ENCODE measurements around the gene CABLES2. TPM values are rescaled to one million over a fixed set of nuclear protein-coding genes. Genes with fewer than 3 reads are reported as not detected.

Gene CABLES2
- total and polyA plus RNA-seq, 9 donors: 2.7 to 7.0 (median 4.7) TPM

- H3K4me3 ChIP-seq: no peak overlapping the region
- H3K27ac ChIP-seq: no peak overlapping the region
- intact Hi-C loops (cut with DNase I): loop anchor here in 1 of 4 donors (10.0 kb wide), 1 partner anchor 57 kb away; the partner anchor contains the start of gene ADRM1
- H3K4me1 ChIP-seq (ENCODE audit: insufficient read depth): peaks cover 3% of the 10 kb centered on the region
- DNase-seq: peak in 4 of 5 donors; percentile 17 to 40 (median 36)
- H3K9me3 ChIP-seq: no peaks in the 10 kb centered on the region
- WGBS, 3 donors: 85 to 87% (median 87%) methylated on average over 32 to 34 of the region's 34 CpGs
- TF ChIP-seq POLR2A (IDR thresholded peaks at IDR 0.05) (no peak), CTCF (IDR thresholded peaks at IDR 0.05) (no peak), EP300 (IDR thresholded peaks at IDR 0.05) (no peak)
- H3K36me3 ChIP-seq: no peaks in the 10 kb centered on the region
- peaks cover 2% of the 10 kb centered on the region for H3K27me3 ChIP-seq
Measured at GRCh38 chr20:62361799-62362589, 45.1 kb downstream of the CABLES2 start.

DNA sequence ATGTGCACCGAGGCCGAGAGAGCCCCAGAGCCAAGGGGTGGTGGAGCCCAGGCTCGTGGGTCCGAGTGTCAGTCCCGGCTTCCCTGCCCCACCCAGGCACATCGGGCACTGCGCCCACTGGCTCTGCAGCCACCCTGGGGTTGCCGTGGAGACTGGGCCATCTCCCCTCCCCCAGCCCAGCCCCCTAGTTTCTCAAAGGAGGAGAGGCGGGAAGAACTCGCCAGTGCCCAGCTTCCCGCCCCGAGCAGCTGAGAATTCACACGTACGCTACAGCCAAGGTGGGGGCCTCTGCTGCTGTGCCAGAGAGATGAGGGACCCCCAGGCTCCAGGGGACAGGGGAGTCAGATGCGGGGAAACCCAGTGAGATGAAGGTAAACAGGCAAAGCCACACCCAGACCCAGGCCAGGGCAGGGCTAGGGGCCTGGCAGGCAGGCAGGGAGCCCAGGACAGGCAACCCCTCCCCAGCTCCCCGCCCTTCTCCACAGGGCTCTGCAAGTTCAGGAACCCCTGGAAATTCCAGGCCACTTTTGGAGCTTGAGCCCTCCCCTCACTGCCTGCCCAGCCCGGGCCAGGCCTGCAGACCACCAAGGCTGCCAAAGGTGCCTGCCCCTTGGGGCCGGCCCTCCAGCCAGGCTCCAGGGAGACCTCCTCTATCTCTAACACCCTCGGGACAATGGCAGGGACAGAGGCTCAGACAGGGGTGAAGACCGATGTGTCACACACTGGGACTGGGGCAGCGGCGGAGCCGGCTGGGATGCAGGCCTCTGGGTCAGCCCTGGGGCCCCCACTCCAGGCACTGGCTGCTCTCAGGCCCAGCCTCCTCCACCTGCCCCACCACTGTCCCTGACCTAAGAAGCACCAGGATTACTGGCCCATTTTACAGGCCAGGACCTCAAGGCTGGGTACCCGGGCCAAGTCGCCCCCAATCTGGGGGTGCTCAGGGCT lies 46.0 kb downstream of the CABLES2 start:
- H3K4me3 ChIP-seq: no peak overlapping the region
- WGBS, 3 donors: 58 to 73% (median 63%) methylated on average over 18 to 25 of the region's 25 CpGs
- H3K27ac ChIP-seq: no peak overlapping the region
- TF ChIP-seq EP300 (IDR thresholded peaks at IDR 0.05): no peak
- no peaks in the 10 kb centered on the region for H3K36me3 ChIP-seq
- intact Hi-C loops (cut with DNase I): loop anchor here in 1 of 4 donors (10.0 kb wide), 1 partner anchor 56 kb away; the partner anchor contains the start of gene ADRM1
- peak in 4 of 5 donors; percentile 27 to 45 (median 36) for DNase-seq
- H3K9me3 ChIP-seq: no peaks in the 10 kb centered on the region
- H3K27me3 ChIP-seq: no peaks in the 10 kb centered on the region
- peaks cover 10% of the 10 kb centered on the region for H3K4me1 ChIP-seq (ENCODE audit: insufficient read depth)

DNA sequence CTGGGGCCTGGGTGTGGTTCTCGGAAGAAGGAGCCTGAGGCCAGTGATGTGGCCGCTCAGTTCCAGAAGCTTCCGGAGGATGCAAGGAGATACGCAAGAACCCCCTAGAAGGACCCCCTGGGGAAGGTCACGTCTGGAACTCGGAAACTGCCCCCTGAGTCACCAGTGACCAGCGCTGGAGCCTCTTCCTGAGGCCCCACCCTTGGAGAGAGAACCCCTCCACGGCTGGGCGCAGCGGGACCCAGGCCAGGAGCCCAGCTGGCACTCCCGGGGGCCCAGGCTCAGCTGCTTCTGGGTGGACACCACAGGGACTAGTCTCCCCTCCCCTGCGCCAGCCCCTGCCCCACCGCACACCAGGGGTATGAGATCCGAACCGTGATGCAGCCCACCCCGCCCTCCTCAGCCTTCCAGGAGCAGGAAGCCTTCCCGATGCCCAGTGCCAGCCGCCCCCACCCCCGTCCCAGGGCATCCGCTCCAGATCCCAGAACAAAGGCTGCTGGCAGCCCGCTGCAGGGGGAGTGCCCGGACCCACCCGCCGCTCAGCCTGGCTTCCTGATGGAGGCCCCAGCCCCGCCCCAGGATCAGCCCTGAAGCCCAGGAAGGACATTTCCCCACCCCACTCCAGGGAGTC lies 47.5 kb downstream of the CABLES2 start:
- WGBS, 3 donors: 50 to 69% (median 67%) methylated on average over 17 to 25 of the region's 25 CpGs
- no peaks in the 10 kb centered on the region for H3K27me3 ChIP-seq
- peaks cover 17% of the 10 kb centered on the region for H3K4me1 ChIP-seq (ENCODE audit: insufficient read depth)
- no peak overlapping the region for H3K4me3 ChIP-seq
- TF ChIP-seq POLR2A (IDR thresholded peaks at IDR 0.05): no peak
- no peak overlapping the region for H3K27ac ChIP-seq
- no peaks in the 10 kb centered on the region for H3K36me3 ChIP-seq
- intact Hi-C loops (cut with DNase I): loop anchor here in 1 of 4 donors (10.0 kb wide), 1 partner anchor 55 kb away; the partner anchor contains the start of gene ADRM1
- DNase-seq: peak in 3 of 5 donors; percentile 24 to 36 (median 36)
- no peaks in the 10 kb centered on the region for H3K9me3 ChIP-seq

- no peaks in the 10 kb centered on the region for H3K27me3 ChIP-seq
- H3K9me3 ChIP-seq: no peaks in the 10 kb centered on the region
- intact Hi-C loops (cut with DNase I): no loop called here
- H3K4me1 ChIP-seq (ENCODE audit: insufficient read depth): peaks cover 17% of the 10 kb centered on the region
- H3K36me3 ChIP-seq: no peaks in the 10 kb centered on the region
- no peak overlapping the region for H3K4me3 ChIP-seq
- peak in 2 of 5 donors; percentile 25 to 26 for DNase-seq
- WGBS, 3 donors: 53 to 75% (median 65%) methylated on average over 12 to 16 of the region's 16 CpGs
- no peak overlapping the region for H3K27ac ChIP-seq
- TF ChIP-seq CTCF (IDR thresholded peaks at IDR 0.05): no peak
- TF ChIP-seq EP300 (IDR thresholded peaks at IDR 0.05): no peak
- TF ChIP-seq POLR2A (IDR thresholded peaks at IDR 0.05): no peak
Measured at GRCh38 chr20:62359043-62359490, 48.0 kb downstream of the CABLES2 start.
